Fibroblast of mammary gland (primary cell): ENCODE results near the gene FLYWCH2.
A peak's percentile ranks its signal among the peaks of the same experiment; 100 is the strongest.

Source experiments
- DNase-seq: peaks from one replicate; pipeline ENCODE4 v3.0.0-alpha.2; 2010; ENCODE audit warnings: low read depth
- H3K4me3 ChIP-seq: 2 replicates; pipeline ENCODE4 v1.5.1; 2011; ENCODE audit warnings: low read depth, mild to moderate bottlenecking, low read length, moderate library complexity; ENCODE audit not compliant: control insufficient read depth
- CTCF ChIP-seq: conservative IDR thresholded peaks from 2 replicates; pipeline ENCODE4 v1.5.1; 2011; ENCODE audit warnings: low read depth, low read length, inconsistent platforms; ENCODE audit not compliant: control insufficient read depth, insufficient read depth

FLYWCH2 gene

GRCh38 chr16:2914233-2914632 is 31.2 kb downstream of the FLYWCH2 start:
- H3K4me3 ChIP-seq = no peak overlapping the region
- no peak for DNase-seq
- TF ChIP-seq CTCF = no peak

GRCh38 chr16:2915196-2915929 is 32.3 kb downstream of the FLYWCH2 start:
- TF ChIP-seq CTCF = no peak
- peak; percentile 14 for DNase-seq
- no peak overlapping the region for H3K4me3 ChIP-seq

DNA sequence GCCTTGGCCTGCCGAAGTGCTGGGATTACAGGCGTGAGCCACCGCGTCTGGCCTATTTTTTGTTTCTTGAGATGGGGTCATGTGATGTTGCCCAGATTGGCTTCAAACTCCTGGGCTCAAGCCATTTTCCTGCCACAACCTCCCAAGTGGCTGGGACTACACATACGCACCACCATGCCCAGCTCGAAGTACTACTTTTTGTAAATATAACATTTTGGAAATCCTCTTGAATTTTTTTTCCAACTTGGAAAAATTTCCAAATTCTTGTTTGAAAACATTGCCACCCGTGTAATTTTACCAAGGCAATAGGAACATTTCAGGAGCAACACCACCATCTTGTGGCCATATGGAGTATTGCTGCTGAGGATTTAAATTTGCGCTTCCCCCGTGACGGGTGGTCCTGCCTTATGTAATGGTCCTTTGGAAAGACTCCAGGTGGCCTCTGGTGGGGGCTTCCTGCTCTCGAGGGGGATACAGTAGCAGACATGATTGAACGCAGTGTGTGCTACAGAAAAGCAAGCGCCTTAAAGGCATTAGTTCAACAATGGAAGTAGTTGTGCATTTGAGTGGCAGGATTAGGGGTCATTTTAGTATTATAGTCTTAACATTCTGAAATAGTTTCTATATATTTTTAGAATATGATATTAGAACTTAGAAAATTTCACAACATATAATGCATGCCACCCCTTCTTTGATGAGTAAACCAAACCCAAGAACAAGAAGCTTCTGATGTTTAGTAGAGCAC is 36.7 kb downstream of the FLYWCH2 start:
- H3K4me3 ChIP-seq = no peak overlapping the region
- TF ChIP-seq CTCF = peak; percentile 89
- DNase-seq = peak; percentile 78

DNA sequence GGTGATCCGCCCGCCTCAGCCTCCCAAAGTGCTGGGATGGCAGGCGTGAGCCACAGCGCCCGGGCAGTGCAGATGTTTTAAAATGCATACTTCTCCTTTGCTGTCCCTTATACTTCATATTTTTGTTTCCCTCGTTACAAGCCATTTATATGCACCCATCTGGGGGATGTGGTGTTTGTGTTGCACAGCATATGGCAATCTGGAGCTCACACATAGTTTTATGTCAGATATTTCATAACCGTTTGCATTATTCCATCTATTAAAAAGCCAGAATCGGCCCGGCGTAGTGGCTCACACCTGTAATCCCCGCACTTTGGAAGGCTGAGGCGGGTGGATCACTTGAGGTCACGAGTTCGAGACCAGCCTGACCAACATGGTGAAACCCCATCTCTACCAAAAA is 40.5 kb downstream of the FLYWCH2 start:
- TF ChIP-seq CTCF = no peak
- DNase-seq = no peak
- no peak overlapping the region for H3K4me3 ChIP-seq

GRCh38 chr16:2924901-2925755 is 42.1 kb downstream of the FLYWCH2 start:
- DNase-seq = no peak
- H3K4me3 ChIP-seq = no peak overlapping the region
- no peak for TF ChIP-seq CTCF

DNA sequence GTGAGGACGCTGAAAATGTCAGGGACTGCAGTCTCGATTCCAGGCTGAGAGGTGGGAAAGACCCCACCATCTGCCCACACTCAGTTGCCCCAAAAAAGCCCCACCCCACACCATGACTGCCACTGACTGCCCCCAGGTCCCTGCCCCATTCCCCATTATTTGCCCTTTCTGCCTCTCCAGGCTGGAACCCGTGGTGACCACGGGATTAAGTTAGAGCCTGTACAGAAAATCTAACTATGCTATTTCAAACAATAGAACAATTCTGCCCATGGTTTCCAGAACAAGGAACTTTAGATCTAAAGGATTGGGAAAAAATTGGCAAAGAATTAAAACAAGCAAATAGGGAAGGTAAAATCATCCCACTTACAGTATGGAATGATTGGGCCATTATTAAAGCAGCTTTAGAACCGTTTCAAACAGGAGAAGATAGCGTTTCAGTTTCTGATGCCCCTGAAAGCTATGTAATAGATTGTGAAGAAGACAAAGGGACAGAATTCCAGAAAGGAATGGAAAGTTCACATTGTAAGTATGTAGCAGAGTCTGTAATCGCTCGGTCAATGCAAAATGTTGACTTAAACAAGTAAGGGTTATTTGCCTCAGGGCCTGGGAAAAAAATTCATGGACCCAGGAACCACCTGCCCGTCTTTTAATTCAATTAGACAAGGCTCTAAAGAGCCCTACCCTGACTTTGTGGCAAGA is 43.1 kb downstream of the FLYWCH2 start:
- TF ChIP-seq CTCF = no peak
- H3K4me3 ChIP-seq = no peak overlapping the region
- DNase-seq = no peak
